K562 (cell line): ENCODE data around the gene OR10H5. TPM values are rescaled to one million over a fixed set of nuclear protein-coding genes. Genes with fewer than 3 reads are reported as not detected.

Experiments
- ATF1 ChIP-seq, 2 experiments: fragments of 450-650 bp in 1 of 2; IDR thresholded peaks; 2 replicates each; pipeline ENCODE4 v1.6.1; 2016; ENCODE audit warnings: missing compliant biosample characterization in 1 of 2, missing genetic modification characterization in 1 of 2
- CBFA2T2 ChIP-seq: fragments of 450-650 bp; conservative IDR thresholded peaks from 2 replicates; pipeline ENCODE4 v1.6.1; 2017; ENCODE audit warnings: mild to moderate bottlenecking
- CC2D1A ChIP-seq: fragments of 450-650 bp; IDR thresholded peaks from 2 replicates; pipeline ENCODE4 v1.6.1; 2017; ENCODE audit warnings: mild to moderate bottlenecking
- EZH2 ChIP-seq: IDR thresholded peaks from 2 replicates; pipeline ENCODE4 v1.6.1; 2012; ENCODE audit warnings: low read depth, mild to moderate bottlenecking, inconsistent platforms, low read length, borderline replicate concordance
- HDAC1 ChIP-seq, 2 experiments: fragments of 450-650 bp; IDR thresholded peaks; 2 replicates each; pipeline ENCODE4 v1.6.1; 2016 to 2017; ENCODE audit warnings: inconsistent platforms in 1 of 2, mild to moderate bottlenecking in 1 of 2, moderate library complexity in 1 of 2
- KDM2B ChIP-seq: fragments of 250-450 bp; sonication (Bioruptor Pico); IDR thresholded peaks from 2 replicates; pipeline ENCODE4 v1.8.0; 2021; ENCODE audit warnings: mild to moderate bottlenecking, moderate library complexity
- MEIS2 ChIP-seq: fragments of 450-650 bp; IDR thresholded peaks from 2 replicates; pipeline ENCODE4 v1.6.1; 2014; ENCODE audit warnings: mild to moderate bottlenecking; ENCODE audit not compliant: partially characterized antibody
- MXI1 ChIP-seq: IDR thresholded peaks from 2 replicates; pipeline ENCODE4 v1.6.1; 2011; ENCODE audit warnings: low read depth, mild to moderate bottlenecking, improper control_type of control experiment, low read length
- NCOA2 ChIP-seq, 2 experiments: fragments of 450-650 bp; IDR thresholded peaks; 2 replicates each; pipeline ENCODE4 v1.6.1; 2018; ENCODE audit warnings: mild to moderate bottlenecking in 2 of 2, moderate library complexity in 1 of 2; ENCODE audit not compliant: partially characterized antibody in 2 of 2
- SMC3 ChIP-seq: conservative IDR thresholded peaks from 2 replicates; pipeline ENCODE4 v1.6.1; 2011; ENCODE audit warnings: low read depth, low read length, improper control_type of control experiment; ENCODE audit not compliant: insufficient read depth
- STAT5A ChIP-seq: IDR thresholded peaks from 2 replicates; pipeline ENCODE4 v1.6.1; 2012; ENCODE audit warnings: low read length, inconsistent platforms, borderline replicate concordance
- ZNF239 ChIP-seq: fragments of 250-450 bp; sonication (Bioruptor Pico); IDR thresholded peaks from 2 replicates; pipeline ENCODE4 v1.4.0; 2020; ENCODE audit warnings: mild to moderate bottlenecking
- ZNF699 ChIP-seq: fragments of 250-450 bp; sonication (Bioruptor Pico); IDR thresholded peaks from 2 replicates; pipeline ENCODE4 v1.8.0; 2021; ENCODE audit warnings: mild to moderate bottlenecking, moderate library complexity; ENCODE audit not compliant: insufficient replicate concordance
- polyA plus RNA-seq, 8 experiments: library from polyadenylated mRNA; depleted of rRNA in 4 of 8; stranded (reverse) in 5 of 8; unstranded in 3 of 8; fragments of >200 nt; fragmentation: Nextera tagmentation in 2 of 8; fragmentation: Illumina TruSeq in 1 of 8; extraction: Ambion mirVana in 2 of 8; extraction: Trizol in 1 of 8; gene quantifications; 2 replicates each; pipeline versions ENCODE4 v1.2.1 to v1.2.3, GENCODE V29; 2011 to 2014; ENCODE audit warnings: inconsistent platforms in 1 of 8, missing spikeins in 1 of 8
- total RNA-seq, 7 experiments: library from RNA; depleted of rRNA in 6 of 7; stranded (reverse); fragments of >200 nt in 6 of 7; fragmentation: Illumina TruSeq in 2 of 7; extraction: Trizol in 2 of 7; gene quantifications; 2 replicates each; pipeline versions ENCODE4 v1.2.1 to v1.2.3, GENCODE V29; 2011 to 2021; ENCODE audit warnings: low replicate concordance in 1 of 7
- TF ChIP-seq, protein P1 (sequence below), 2 experiments: fragments of 450-650 bp; formaldehyde crosslinking in 1 of 2; IDR thresholded peaks; 2 replicates each; pipeline versions ENCODE4 v1.4.0 to v1.6.1; 2014 to 2020; ENCODE audit warnings: mild to moderate bottlenecking in 2 of 2, borderline replicate concordance in 1 of 2, low read depth in 1 of 2
- TF ChIP-seq, protein P2 (sequence below): fragments of 200-400 bp; formaldehyde crosslinking; IDR thresholded peaks from 2 replicates; pipeline ENCODE4 v1.6.1; 2017; ENCODE audit warnings: mild to moderate bottlenecking, low read depth, low read length, moderate library complexity
- TF ChIP-seq, protein P3 (sequence below): fragments of 450-650 bp; formaldehyde crosslinking; IDR thresholded peaks from 2 replicates; pipeline ENCODE4 v1.4.0; 2022; ENCODE audit warnings: missing genetic modification characterization

OR10H5 gene
- total and polyA plus RNA-seq, 9 of the 15 experiments (the other 6 are each of a cell fraction or from before 2014, with no cell fraction given) = not detected

DNA sequence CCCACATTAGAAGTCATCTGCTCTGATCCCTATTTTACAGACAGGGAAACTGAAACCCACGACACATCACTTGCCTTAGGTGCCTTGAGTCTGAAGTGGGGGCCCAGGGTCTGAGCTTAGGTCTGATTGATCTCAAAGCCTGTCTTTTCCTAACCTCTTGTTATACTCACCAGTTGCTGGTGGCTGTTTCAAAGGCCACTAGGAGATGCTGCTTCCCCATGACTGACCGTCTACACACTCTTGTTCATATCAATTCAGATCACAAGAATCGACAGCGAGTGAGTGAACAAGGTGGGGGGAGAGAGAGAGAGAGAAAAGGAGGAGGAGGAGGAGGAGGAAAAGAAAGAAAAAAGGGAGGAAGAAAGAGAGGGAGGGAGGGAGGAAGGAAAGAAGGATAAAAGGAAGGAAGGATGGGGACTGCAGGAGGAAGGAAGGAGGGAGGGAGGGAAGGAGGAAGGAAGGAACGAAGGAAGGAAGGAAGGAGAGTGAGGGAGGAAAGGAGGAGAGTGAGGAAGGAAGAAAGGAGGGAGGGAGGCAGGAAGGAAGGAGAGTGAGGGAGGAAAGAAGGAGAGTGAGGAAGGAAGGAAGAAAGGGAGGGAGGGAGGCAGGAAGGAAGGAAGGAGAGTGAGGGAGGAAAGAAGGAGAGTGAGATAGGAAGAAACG lies 24.7 kb downstream of the OR10H5 start (continued):
- TF ChIP-seq, protein P1, sequence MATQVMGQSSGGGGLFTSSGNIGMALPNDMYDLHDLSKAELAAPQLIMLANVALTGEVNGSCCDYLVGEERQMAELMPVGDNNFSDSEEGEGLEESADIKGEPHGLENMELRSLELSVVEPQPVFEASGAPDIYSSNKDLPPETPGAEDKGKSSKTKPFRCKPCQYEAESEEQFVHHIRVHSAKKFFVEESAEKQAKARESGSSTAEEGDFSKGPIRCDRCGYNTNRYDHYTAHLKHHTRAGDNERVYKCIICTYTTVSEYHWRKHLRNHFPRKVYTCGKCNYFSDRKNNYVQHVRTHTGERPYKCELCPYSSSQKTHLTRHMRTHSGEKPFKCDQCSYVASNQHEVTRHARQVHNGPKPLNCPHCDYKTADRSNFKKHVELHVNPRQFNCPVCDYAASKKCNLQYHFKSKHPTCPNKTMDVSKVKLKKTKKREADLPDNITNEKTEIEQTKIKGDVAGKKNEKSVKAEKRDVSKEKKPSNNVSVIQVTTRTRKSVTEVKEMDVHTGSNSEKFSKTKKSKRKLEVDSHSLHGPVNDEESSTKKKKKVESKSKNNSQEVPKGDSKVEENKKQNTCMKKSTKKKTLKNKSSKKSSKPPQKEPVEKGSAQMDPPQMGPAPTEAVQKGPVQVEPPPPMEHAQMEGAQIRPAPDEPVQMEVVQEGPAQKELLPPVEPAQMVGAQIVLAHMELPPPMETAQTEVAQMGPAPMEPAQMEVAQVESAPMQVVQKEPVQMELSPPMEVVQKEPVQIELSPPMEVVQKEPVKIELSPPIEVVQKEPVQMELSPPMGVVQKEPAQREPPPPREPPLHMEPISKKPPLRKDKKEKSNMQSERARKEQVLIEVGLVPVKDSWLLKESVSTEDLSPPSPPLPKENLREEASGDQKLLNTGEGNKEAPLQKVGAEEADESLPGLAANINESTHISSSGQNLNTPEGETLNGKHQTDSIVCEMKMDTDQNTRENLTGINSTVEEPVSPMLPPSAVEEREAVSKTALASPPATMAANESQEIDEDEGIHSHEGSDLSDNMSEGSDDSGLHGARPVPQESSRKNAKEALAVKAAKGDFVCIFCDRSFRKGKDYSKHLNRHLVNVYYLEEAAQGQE (IDR thresholded peaks at IDR 0.05; ENCODE audit: borderline replicate concordance) = peak; percentile 68
- TF ChIP-seq, protein P1 (CRISPR knock-in tag; IDR thresholded peaks at IDR 0.05; ENCODE audit: low read depth) = no peak
- TF ChIP-seq HDAC1 (IDR thresholded peaks at IDR 0.05) = 0 out of 4 replicates have a peak, but pooled peaks of 1 of the 2 experiments have one; percentile 26
- no peak for TF ChIP-seq KDM2B (CRISPR knock-in tag)
- 0 out of 2 replicates have a peak, but pooled peaks have one; percentile 21 for TF ChIP-seq SMC3
- no peak for TF ChIP-seq STAT5A
- no peak for TF ChIP-seq ATF1 (CRISPR knock-in tag; IDR thresholded peaks at IDR 0.05)
- no peak for TF ChIP-seq ATF1 (tag; IDR thresholded peaks at IDR 0.05)
- TF ChIP-seq, protein P2, sequence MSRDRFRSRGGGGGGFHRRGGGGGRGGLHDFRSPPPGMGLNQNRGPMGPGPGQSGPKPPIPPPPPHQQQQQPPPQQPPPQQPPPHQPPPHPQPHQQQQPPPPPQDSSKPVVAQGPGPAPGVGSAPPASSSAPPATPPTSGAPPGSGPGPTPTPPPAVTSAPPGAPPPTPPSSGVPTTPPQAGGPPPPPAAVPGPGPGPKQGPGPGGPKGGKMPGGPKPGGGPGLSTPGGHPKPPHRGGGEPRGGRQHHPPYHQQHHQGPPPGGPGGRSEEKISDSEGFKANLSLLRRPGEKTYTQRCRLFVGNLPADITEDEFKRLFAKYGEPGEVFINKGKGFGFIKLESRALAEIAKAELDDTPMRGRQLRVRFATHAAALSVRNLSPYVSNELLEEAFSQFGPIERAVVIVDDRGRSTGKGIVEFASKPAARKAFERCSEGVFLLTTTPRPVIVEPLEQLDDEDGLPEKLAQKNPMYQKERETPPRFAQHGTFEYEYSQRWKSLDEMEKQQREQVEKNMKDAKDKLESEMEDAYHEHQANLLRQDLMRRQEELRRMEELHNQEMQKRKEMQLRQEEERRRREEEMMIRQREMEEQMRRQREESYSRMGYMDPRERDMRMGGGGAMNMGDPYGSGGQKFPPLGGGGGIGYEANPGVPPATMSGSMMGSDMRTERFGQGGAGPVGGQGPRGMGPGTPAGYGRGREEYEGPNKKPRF = no peak
- TF ChIP-seq ZNF699 (CRISPR knock-in tag) = no peak
- TF ChIP-seq, protein P3, sequence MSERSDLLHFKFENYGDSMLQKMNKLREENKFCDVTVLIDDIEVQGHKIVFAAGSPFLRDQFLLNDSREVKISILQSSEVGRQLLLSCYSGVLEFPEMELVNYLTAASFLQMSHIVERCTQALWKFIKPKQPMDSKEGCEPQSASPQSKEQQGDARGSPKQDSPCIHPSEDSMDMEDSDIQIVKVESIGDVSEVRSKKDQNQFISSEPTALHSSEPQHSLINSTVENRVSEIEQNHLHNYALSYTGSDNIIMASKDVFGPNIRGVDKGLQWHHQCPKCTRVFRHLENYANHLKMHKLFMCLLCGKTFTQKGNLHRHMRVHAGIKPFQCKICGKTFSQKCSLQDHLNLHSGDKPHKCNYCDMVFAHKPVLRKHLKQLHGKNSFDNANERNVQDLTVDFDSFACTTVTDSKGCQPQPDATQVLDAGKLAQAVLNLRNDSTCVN (CRISPR knock-in tag) = 0 out of 2 replicates have a peak, but pooled peaks have one; percentile 39
- TF ChIP-seq EZH2 = no peak
- TF ChIP-seq NCOA2 (IDR thresholded peaks at IDR 0.05; ENCODE audit: partially characterized antibody in 2 of 2) = no peak
- TF ChIP-seq CBFA2T2 = no peak
- no peak for TF ChIP-seq MEIS2
- 0 out of 2 replicates have a peak, but pooled peaks have one; percentile 24 for TF ChIP-seq CC2D1A
- TF ChIP-seq MXI1 = no peak
- no peak for TF ChIP-seq ZNF239 (CRISPR knock-in tag)
